CD4-positive, alpha-beta T cell treated with Interleukin-17A for 1 hour (primary cell): Measurements from ENCODE around the gene C7orf57.
"Not testable (repeated sequence)": the region's sequence is repeated elsewhere in the genome, so short reads cannot be mapped to it uniquely, and the experiment has no call there.

ENCODE experiments used
- DNase-seq: peaks from one replicate; pipeline ENCODE4 v3.0.0-alpha.2; 2020

Gene C7orf57

DNA sequence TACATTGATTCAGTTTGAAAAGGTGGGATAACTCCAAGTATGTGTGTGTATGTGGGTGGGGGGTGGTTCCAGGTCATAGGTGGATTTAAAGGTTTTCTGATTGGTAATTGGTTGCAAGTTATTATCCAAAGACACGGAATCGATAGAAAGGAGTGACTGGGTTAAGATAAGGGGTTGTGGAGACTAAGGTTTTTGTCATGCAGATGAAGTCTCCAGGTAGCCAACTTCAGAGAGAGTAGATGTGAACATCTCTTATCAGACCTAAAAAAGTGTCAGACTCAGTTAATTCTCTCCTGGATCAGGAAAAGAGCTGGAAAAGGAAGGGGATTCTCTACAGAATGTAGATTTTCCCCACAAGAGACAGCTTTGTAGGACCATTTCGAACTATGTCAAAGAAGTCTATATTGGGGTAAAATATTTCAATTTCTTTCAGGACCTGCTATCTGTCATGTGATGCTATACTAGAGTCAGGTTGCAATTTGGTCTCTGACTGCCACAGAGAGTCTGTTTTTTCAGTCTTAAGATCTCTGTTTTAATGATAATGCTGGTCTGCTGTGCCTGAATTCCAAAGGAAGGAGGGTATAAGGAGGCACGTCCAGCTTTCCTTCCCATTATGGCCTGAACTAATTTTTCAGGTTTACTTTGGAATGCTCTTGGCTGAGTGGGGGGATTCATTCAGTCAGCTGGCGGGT is 3.6 kb downstream of the C7orf57 start:
- no peak for DNase-seq

DNA sequence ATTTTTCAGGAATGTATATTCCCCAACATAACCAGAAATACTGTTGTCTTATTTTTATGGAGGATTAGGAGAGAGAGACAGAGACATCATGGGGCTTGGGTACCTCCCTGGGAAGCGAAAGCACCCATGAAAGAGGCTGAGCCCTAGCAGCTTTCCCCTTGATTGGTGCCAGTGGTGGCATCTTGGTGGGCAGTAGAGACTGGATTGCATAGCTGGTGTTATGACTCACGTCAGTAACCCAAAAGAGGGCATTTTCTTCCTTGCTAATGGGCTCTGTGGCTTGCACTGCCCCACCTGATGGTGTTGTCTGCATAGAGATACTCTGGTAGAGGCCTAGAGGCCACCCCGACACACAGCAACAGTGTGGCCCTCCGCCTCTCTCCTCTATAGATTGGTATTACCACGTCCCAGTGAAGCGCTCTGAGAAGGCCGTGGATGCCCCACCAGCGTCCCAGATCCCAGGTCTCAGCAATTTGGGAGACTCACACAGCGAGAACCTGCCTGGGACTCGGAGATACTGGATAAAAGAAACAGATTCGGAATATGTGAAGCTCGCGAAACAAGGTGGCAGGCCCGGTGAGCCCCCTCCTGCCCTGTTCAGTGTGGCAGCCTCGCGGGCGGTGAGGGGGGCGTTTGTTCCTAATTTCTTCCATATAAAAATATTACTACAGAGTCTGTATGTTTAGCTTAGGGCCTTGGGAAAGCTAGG is 5.8 kb downstream of the C7orf57 start:
- no peak for DNase-seq

GRCh38 chr7:48041653-48041970 is 6.3 kb downstream of the C7orf57 start:
- DNase-seq, result no peak

- DNase-seq, result no peak
Measured at GRCh38 chr7:48042216-48042615, 6.9 kb downstream of the C7orf57 start.

GRCh38 chr7:48042636-48043035 is 7.3 kb downstream of the C7orf57 start:
- DNase-seq, result no peak

GRCh38 chr7:48045195-48045765 is 9.9 kb downstream of the C7orf57 start:
- peak; percentile 24 for DNase-seq

- peak; percentile 41 for DNase-seq
Measured at GRCh38 chr7:48046458-48046857, 11.1 kb downstream of the C7orf57 start.

GRCh38 chr7:48048113-48048512 is 12.8 kb downstream of the C7orf57 start:
- no peak for DNase-seq

GRCh38 chr7:48049850-48050249 is 14.5 kb downstream of the C7orf57 start:
- DNase-seq, result no peak

GRCh38 chr7:48052748-48053147 is 17.4 kb downstream of the C7orf57 start:
- DNase-seq, result peak; percentile 19

DNA sequence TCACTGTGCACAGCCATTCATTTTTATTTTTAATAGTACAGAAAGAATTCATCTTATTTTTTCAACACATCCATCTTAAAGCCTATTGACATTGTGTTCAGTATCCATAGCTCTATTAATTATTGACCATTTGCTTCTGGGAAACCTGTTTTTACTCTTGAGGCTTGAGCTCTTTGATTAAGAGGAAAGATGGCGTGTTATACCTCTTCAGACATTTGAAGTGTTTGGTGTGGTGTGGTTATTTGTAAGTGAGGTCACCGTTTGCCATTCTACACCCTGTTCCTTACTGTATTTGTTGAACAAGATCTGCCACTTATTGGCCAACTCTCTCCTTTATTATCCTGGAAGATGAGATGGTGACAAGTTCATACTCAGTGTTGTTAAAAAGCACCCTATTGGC is 18.4 kb downstream of the C7orf57 start:
- no peak for DNase-seq

DNA sequence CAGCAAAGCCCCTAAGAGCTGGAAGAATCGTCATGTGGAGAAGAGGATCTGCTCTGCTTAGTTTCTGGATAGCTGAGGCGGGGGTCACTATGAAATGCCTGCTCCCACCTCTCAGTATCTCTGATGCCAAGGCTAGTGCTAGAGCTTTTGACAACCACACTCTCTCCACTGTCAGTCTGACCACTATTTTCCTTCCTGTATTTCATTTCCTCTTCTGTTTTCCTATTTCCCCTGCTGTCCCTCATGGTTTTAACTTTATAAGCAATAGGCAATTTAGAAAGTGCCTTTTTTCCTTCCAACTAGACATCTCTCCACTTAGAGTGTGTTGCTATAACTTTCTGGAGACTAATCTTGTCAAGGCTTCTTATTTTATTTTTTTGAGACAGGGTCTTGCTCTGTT is 23.6 kb downstream of the C7orf57 start:
- DNase-seq, result no peak

- DNase-seq, result no peak
Measured at GRCh38 chr7:48059706-48060105, 24.4 kb downstream of the C7orf57 start.

GRCh38 chr7:48063985-48064384 is 28.6 kb downstream of the C7orf57 start:
- DNase-seq, result no peak

DNA sequence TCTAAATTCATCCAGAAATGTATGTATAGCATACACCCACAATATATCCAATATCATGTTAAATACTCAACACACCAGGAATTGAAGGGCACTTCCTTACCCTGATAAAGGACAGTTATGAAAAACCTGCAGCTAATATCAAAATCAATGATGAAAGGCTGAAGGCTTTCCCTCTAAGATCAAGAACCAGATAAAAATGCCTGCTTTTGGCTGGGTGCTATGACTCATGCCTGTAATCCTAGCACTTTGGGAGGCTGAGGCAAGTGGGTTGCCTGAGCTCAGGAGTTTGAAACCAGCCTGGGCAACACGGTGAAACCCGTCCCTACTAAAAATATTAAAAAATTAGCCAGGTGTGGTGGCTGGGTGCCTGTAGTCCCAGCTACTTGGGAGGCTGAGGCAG is 32.1 kb downstream of the C7orf57 start:
- DNase-seq, result no peak

DNA sequence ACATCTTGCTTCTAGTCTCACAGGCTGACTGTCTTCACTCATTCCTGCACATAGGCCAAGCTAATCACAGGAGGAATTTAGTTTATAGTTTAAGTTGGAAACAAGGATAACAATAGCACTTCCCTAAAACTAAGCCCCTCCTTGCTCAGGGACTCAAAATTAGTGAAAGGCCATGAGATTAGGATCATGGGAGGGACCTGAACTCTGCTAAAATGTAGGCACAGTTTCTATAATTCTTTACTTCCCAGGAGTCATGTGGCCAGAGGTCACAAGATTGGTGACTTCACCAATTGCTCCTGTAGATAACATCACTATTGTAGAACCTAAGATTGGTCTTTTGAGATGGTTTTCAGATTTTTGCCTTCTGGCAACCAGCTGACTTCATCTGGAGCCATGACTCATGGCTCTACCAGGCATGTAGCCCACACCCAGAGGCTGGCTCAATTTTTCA is 38.9 kb downstream of the C7orf57 start:
- DNase-seq, result no peak

- no peak for DNase-seq
Measured at GRCh38 chr7:48077423-48077822, 42.1 kb downstream of the C7orf57 start.

GRCh38 chr7:48078470-48078869 is 43.1 kb downstream of the C7orf57 start:
- DNase-seq, result no peak

DNA sequence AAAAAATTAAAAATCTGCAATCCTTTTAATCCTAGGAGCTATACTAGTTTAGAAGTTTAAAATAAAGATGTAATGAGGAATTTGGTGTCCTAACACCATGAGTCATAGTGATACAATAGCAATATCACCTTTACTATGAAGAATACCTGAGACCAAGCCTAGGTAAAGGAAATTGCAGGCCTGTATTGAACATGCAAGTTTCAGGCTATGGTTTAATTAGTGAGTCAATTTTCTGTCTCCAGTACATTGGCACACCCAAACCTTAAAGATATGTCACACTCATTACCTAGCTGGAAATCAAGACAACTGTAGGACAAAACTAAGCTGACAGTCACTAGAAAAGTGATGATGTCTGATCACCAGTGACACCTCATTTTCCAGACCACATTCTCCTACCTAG is 47.0 kb downstream of the C7orf57 start:
- not testable (repeated sequence) for DNase-seq

DNA sequence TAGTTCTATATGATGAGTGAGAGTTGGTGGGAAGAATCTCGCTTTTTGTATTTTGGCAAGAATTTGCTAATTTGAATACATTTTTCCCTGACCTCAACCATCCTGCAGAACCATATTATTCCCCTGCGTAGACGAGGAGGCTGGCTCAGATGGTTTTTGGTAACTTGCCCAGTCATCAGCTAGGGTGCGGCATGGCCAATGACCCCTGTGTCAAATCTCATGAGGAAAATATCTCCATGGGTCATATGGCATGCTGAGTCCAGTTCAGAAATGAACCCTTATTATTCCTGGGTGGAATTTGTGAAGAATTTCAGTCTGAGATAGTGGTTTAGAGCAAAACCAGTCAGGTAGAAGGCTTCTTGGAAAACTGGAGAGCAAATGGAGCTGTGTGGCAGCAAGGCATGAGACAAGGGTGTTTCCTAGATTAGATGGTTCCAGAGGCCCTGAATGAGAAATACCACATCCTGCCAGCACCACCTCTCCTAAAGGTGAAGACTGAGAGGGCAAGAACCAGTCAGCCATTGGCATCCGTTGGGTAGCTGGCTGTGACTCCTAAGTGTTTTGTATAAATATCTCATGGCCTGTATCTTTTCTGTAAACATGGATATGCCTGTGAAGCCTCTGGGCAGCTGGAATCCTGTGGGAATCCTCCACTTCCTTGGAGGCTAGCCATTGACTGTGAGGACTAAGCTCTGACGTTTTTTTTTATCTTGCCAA is 47.9 kb downstream of the C7orf57 start:
- DNase-seq, result peak; percentile 37

- DNase-seq, result peak; percentile 77
Measured at GRCh38 chr7:48084727-48085432, 49.5 kb downstream of the C7orf57 start.

GRCh38 chr7:48085433-48085791 is 50.1 kb downstream of the C7orf57 start:
- no peak for DNase-seq

GRCh38 chr7:48085942-48086341 is 50.6 kb downstream of the C7orf57 start:
- DNase-seq, result no peak
